Vagina (tissue), 2 donors: ENCODE measurements around the gene PAFAH1B1.
"Not testable (repeated sequence)": the region's sequence is repeated elsewhere in the genome, so short reads cannot be mapped to it uniquely, and the experiment has no call there.

Experiments
- POLR2A ChIP-seq, 2 donors: fragments of 450-650 bp; IDR thresholded peaks; one replicate each; pipeline ENCODE4 v1.6.1; 2017; ENCODE audit warnings: antibody characterized with exemption in 2 of 2, mild to moderate bottlenecking in 2 of 2, moderate library complexity in 2 of 2
- POLR2AphosphoS5 ChIP-seq, 2 donors: sonication (generic); formaldehyde crosslinking; IDR thresholded peaks; one replicate each; pipeline ENCODE4 v1.9.0; 2017; ENCODE audit warnings: antibody characterized with exemption in 2 of 2, mild to moderate bottlenecking in 2 of 2, low read depth in 1 of 2; ENCODE audit not compliant: insufficient read depth in 1 of 2
- TF ChIP-seq, protein P1 (sequence below), 3 experiments: fragments of 450-650 bp in 2 of 3; fragments of 200-600 bp in 1 of 3; sonication (generic) in 1 of 3; IDR thresholded peaks; one replicate each; pipeline ENCODE4 v1.5.1; 2017 to 2019; ENCODE audit warnings: antibody characterized with exemption in 3 of 3, mild to moderate bottlenecking in 2 of 3, moderate library complexity in 2 of 3

DNA sequence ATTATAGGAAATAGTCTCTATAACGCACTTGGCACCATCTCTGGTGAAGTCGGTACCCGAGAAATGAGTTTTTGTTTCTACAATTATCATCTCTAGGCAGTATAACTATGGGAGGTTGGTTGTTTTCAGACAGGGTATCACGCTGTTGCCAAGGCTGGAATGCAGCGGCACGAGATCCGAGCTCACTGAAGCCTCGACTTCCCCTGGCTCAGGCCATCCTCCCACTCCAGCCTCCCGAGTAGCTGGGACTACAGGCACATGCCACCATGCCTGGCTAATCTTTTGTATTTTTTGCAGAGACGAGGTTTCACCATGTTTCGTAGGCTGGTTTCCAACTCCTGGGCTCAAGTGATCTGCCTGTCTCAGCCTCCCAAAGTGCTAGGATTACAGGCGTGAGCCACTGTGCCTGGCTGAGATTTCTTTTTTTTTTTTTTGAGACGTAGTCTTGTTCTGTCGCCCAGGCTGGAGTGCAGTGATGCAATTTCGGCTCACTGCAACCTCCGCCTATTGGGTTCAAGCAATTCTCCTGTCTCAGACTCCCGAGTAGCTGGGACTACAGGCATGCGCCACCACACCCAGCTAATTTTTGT is 105.9 kb downstream of the PAFAH1B1 start:
- TF ChIP-seq POLR2AphosphoS5 (IDR thresholded peaks at IDR 0.05; ENCODE audit: insufficient read depth in 1 of 2, low read depth in 1 of 2); POLR2A (IDR thresholded peaks at IDR 0.05): not testable (repeated sequence)
- TF ChIP-seq, protein P1, sequence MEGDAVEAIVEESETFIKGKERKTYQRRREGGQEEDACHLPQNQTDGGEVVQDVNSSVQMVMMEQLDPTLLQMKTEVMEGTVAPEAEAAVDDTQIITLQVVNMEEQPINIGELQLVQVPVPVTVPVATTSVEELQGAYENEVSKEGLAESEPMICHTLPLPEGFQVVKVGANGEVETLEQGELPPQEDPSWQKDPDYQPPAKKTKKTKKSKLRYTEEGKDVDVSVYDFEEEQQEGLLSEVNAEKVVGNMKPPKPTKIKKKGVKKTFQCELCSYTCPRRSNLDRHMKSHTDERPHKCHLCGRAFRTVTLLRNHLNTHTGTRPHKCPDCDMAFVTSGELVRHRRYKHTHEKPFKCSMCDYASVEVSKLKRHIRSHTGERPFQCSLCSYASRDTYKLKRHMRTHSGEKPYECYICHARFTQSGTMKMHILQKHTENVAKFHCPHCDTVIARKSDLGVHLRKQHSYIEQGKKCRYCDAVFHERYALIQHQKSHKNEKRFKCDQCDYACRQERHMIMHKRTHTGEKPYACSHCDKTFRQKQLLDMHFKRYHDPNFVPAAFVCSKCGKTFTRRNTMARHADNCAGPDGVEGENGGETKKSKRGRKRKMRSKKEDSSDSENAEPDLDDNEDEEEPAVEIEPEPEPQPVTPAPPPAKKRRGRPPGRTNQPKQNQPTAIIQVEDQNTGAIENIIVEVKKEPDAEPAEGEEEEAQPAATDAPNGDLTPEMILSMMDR (IDR thresholded peaks at IDR 0.05): not testable (repeated sequence)
